Measurements from ENCODE around the gene RAX2.
"Not testable (repeated sequence)": the region's sequence is repeated elsewhere in the genome, so short reads cannot be mapped to it uniquely, and the experiment has no call there.

The RAX2 gene

GRCh38 chr19:3775831-3776230, 3.8 kb upstream of the RAX2 start:
- no peak for DNase-seq

GRCh38 chr19:3775374-3775711, 3.3 kb upstream of the RAX2 start:
- DNase-seq, result no peak

- DNase-seq, result no peak
Observed at GRCh38 chr19:3774621-3775373, 2.8 kb upstream of the RAX2 start.

GRCh38 chr19:3773814-3774515, 1.9 kb upstream of the RAX2 start:
- no peak for DNase-seq

GRCh38 chr19:3771000-3771905, 775 bp downstream of the RAX2 start:
- no peak for DNase-seq

GRCh38 chr19:3770136-3770999, 1.7 kb downstream of the RAX2 start:
- no peak for DNase-seq

- DNase-seq, result no peak
Observed at GRCh38 chr19:3769494-3769893, 2.5 kb downstream of the RAX2 start.

GRCh38 chr19:3768748-3769099, 3.3 kb downstream of the RAX2 start:
- no peak for DNase-seq

GRCh38 chr19:3768015-3768747, 3.8 kb downstream of the RAX2 start:
- no peak for DNase-seq

GRCh38 chr19:3767050-3767449, 5.0 kb downstream of the RAX2 start:
- no peak for DNase-seq

- DNase-seq, result no peak
Observed at GRCh38 chr19:3766520-3766919, 5.5 kb downstream of the RAX2 start.

GRCh38 chr19:3765757-3766156, 6.3 kb downstream of the RAX2 start:
- not testable (repeated sequence) for DNase-seq

- no peak for DNase-seq
Observed at GRCh38 chr19:3765121-3765520, 6.9 kb downstream of the RAX2 start.

GRCh38 chr19:3762501-3763459, 9.2 kb downstream of the RAX2 start, which contains the start of gene MRPL54:
Gene MRPL54, plus strand, starts transcription at chr19:3762682. Its CDS starts 19 bp downstream, at chr19:3762701.
- peak; percentile 97 for DNase-seq

- no peak for DNase-seq
Observed at GRCh38 chr19:3762130-3762473, 9.9 kb downstream of the RAX2 start.

- peak; percentile 62 for DNase-seq
Observed at GRCh38 chr19:3761382-3762129, 10.5 kb downstream of the RAX2 start, which contains the start of gene APBA3. Gene APBA3, minus strand, starts transcription at chr19:3761692. Its CDS starts 1,428 bp downstream, at chr19:3760264.

GRCh38 chr19:3760871-3761361, 11.1 kb downstream of the RAX2 start:
- DNase-seq, result no peak

- no peak for DNase-seq
Observed at GRCh38 chr19:3759482-3760254, 12.4 kb downstream of the RAX2 start.

GRCh38 chr19:3758297-3758696, 13.7 kb downstream of the RAX2 start:
- DNase-seq, result not testable (repeated sequence)
